Measurements from ENCODE around the gene FGF22. TPM values are rescaled to one million over a fixed set of nuclear protein-coding genes. Genes with fewer than 3 reads are reported as not detected.

The FGF22 gene
- total and polyA plus RNA-seq, 2 of the 8 experiments (the other 6 are each of a cell fraction or from before 2014, with no cell fraction given): 0.44 to 1.7 TPM

- no peak for TF ChIP-seq CHD7 (IDR thresholded peaks at IDR 0.05; ENCODE audit: insufficient replicate concordance, low read length)
- no peak for TF ChIP-seq CHD2 (IDR thresholded peaks at IDR 0.05; ENCODE audit: low read length)
- no peak for TF ChIP-seq KDM1A (IDR thresholded peaks at IDR 0.05; ENCODE audit: borderline replicate concordance, low read length)
- no peak for TF ChIP-seq JUN (IDR thresholded peaks at IDR 0.05; ENCODE audit: low read depth, low read length)
- TF ChIP-seq KDM4A (IDR thresholded peaks at IDR 0.05; ENCODE audit: low read depth, low read length, severe bottlenecking): no peak
- no peak for TF ChIP-seq HDAC6 (IDR thresholded peaks at IDR 0.05; ENCODE audit: low read depth, low read length)
These were observed 13.7 kb downstream of the FGF22 start (continued) for GRCh38 chr19:653425-653824.
